Neural crest cell (in vitro differentiated cells): ENCODE measurements around the gene TCF7L1. TPM values are rescaled to one million over a fixed set of nuclear protein-coding genes. Genes with fewer than 3 reads are reported as not detected.

ENCODE experiments used
- DNase-seq: peaks from one replicate; pipeline ENCODE4 v3.0.0; 2021; ENCODE audit warnings: low read depth, mixed read lengths, low spot score
- H3K27ac Mint-ChIP-seq: one replicate; pipeline ENCODE4 v1.8.0; 2021; ENCODE audit warnings: mild to moderate bottlenecking, mixed read lengths; ENCODE audit not compliant: unreplicated experiment
- H3K27me3 Mint-ChIP-seq: 2 replicates; pipeline ENCODE4 v1.8.0; 2021; ENCODE audit warnings: low read depth, mild to moderate bottlenecking, mixed read lengths
- H3K36me3 Mint-ChIP-seq: 2 replicates; pipeline ENCODE4 v1.8.0; 2021; ENCODE audit warnings: low read depth, mild to moderate bottlenecking, mixed read lengths
- H3K4me1 Mint-ChIP-seq: 2 replicates; pipeline ENCODE4 v1.8.0; 2021; ENCODE audit warnings: mixed read lengths
- H3K4me3 Mint-ChIP-seq: one replicate; pipeline ENCODE4 v1.8.0; 2021; ENCODE audit warnings: mild to moderate bottlenecking, mixed read lengths
- H3K9me3 Mint-ChIP-seq: 2 replicates; pipeline ENCODE4 v1.8.0; 2021; ENCODE audit warnings: mixed read lengths
- CTCF ChIP-seq: fragments of 200-600 bp; sonication (generic); conservative IDR thresholded peaks from 2 replicates; pipeline ENCODE4 v1.5.0; 2021; ENCODE audit warnings: antibody characterized with exemption, mild to moderate bottlenecking
- total RNA-seq: library from RNA; stranded (reverse); gene quantifications from 2 replicates; pipeline ENCODE4 v1.2.1, GENCODE V29; 2021

Gene TCF7L1
- total RNA-seq, 1 donor from 2014 or later = 40.3 TPM

- H3K4me3 Mint-ChIP-seq = no peak overlapping the region
- no peaks in the 10 kb centered on the region for H3K36me3 Mint-ChIP-seq
- peaks cover 3% of the 10 kb centered on the region for H3K9me3 Mint-ChIP-seq
- peaks cover 61% of the 10 kb centered on the region for H3K4me1 Mint-ChIP-seq
- peak overlapping the region; percentile 47 for H3K27ac Mint-ChIP-seq
- TF ChIP-seq CTCF = no peak
- H3K27me3 Mint-ChIP-seq = no peaks in the 10 kb centered on the region
- DNase-seq = no peak
Observed at GRCh38 chr2:85158559-85159273, 25.5 kb downstream of the TCF7L1 start.

GRCh38 chr2:85159589-85159988 lies 26.4 kb downstream of the TCF7L1 start:
- peak overlapping the region; percentile 38 for H3K27ac Mint-ChIP-seq
- H3K27me3 Mint-ChIP-seq = no peaks in the 10 kb centered on the region
- H3K9me3 Mint-ChIP-seq = no peaks in the 10 kb centered on the region
- peaks cover 61% of the 10 kb centered on the region for H3K4me1 Mint-ChIP-seq
- H3K36me3 Mint-ChIP-seq = no peaks in the 10 kb centered on the region
- H3K4me3 Mint-ChIP-seq = no peak overlapping the region
- TF ChIP-seq CTCF = no peak
- DNase-seq = no peak

- TF ChIP-seq CTCF = no peak
- peak overlapping the region; percentile 13 for H3K27ac Mint-ChIP-seq
- no peaks in the 10 kb centered on the region for H3K36me3 Mint-ChIP-seq
- H3K27me3 Mint-ChIP-seq = no peaks in the 10 kb centered on the region
- H3K9me3 Mint-ChIP-seq = no peaks in the 10 kb centered on the region
- no peak overlapping the region for H3K4me3 Mint-ChIP-seq
- H3K4me1 Mint-ChIP-seq = peaks cover 61% of the 10 kb centered on the region
- no peak for DNase-seq
Observed at GRCh38 chr2:85160966-85161960, 28.1 kb downstream of the TCF7L1 start.

- Mint-ChIP-seq H3K27me3 (no peaks in the 10 kb centered on the region), H3K4me3 (no peak overlapping the region), H3K27ac (peak overlapping the region; percentile 7), H3K4me1 (peaks cover 55% of the 10 kb centered on the region), H3K9me3 (no peaks in the 10 kb centered on the region), H3K36me3 (no peaks in the 10 kb centered on the region)
- DNase-seq = no peak
- no peak for TF ChIP-seq CTCF
Observed at GRCh38 chr2:85162746-85163301, 29.6 kb downstream of the TCF7L1 start.

GRCh38 chr2:85163675-85164074 lies 30.5 kb downstream of the TCF7L1 start:
- no peak overlapping the region for H3K27ac Mint-ChIP-seq
- H3K4me1 Mint-ChIP-seq = peaks cover 49% of the 10 kb centered on the region
- no peaks in the 10 kb centered on the region for H3K27me3 Mint-ChIP-seq
- TF ChIP-seq CTCF = no peak
- no peak for DNase-seq
- no peaks in the 10 kb centered on the region for H3K36me3 Mint-ChIP-seq
- no peak overlapping the region for H3K4me3 Mint-ChIP-seq
- no peaks in the 10 kb centered on the region for H3K9me3 Mint-ChIP-seq
